Fibroblast of mammary gland (primary cell): Measurements from ENCODE around the gene UCP2.

Experiments used
- DNase-seq: peaks from one replicate; pipeline ENCODE4 v3.0.0-alpha.2; 2010; ENCODE audit warnings: low read depth
- H3K4me3 ChIP-seq: 2 replicates; pipeline ENCODE4 v1.5.1; 2011; ENCODE audit warnings: low read depth, mild to moderate bottlenecking, low read length, moderate library complexity; ENCODE audit not compliant: control insufficient read depth
- CTCF ChIP-seq: conservative IDR thresholded peaks from 2 replicates; pipeline ENCODE4 v1.5.1; 2011; ENCODE audit warnings: low read depth, low read length, inconsistent platforms; ENCODE audit not compliant: control insufficient read depth, insufficient read depth

Gene UCP2

GRCh38 chr11:74009675-74010305, 27.1 kb upstream of the UCP2 start:
- TF ChIP-seq CTCF: no peak
- DNase-seq: no peak
- H3K4me3 ChIP-seq: no peak overlapping the region

DNA sequence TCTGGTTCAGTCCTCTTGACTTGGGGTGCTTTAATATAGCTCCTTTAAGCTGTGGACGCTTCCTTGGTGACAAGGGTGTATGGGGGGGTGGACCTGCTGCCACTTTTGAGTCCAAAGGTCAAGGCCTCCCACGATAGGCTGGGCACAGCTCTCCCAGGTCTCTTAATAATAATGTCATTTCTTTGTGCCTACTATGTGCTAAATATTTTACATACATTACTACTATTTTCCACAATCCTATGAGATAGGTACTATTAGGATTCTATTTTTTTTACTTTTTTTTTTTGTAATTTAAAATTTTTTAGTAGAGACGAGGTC, 26.5 kb upstream of the UCP2 start:
- no peak overlapping the region for H3K4me3 ChIP-seq
- DNase-seq: no peak
- no peak for TF ChIP-seq CTCF

DNA sequence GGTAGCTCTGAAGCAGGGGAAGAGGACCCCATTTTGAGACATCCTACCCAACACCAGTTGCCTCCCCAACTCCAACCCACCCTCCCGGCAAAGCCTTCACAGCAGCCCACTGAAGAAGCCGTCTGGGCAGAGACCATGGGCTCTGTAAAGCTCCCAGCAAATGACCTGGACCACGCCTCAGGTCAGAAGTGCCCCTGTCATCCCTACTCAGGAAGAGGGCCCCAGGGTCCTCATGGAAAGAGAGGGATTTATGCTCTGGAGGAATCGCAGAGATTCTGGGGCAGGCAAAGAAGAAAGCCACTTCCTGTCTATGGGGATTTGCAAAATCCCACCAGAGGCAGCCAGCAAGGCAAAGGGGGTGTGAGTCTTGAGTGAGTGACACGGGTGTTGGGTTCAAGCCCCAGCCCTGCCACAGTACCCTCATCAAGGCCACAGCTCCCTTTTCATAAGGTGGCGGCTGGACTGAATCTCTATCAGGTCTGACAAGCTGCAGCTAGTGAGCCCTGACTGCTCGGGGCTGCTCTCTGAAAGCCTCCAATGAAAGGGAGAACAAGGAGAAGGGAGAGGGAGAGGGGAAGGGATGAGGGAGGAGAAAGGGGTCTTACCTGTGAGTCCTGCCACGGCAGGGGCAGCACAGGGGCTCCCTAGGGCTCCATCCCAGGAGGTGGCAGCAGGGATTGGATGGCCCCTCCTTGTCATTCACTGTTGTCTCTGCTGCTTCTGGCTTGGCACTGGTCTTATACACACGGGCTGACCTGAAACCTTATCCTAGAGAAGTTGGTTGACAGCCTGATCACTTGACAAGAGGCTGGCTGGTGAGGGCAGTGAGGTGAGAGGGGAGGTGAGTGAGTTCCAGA, 26.0 kb upstream of the UCP2 start, which contains the start of gene UCP3:
Gene UCP3 (minus strand): TSS at position 713 of the 857 bp plus-strand sequence. CDS start 2,043 bp downstream, outside the sequence.
- no peak within 1 kb of the TSS for H3K4me3 ChIP-seq
- no peak for DNase-seq
- no peak for TF ChIP-seq CTCF

DNA sequence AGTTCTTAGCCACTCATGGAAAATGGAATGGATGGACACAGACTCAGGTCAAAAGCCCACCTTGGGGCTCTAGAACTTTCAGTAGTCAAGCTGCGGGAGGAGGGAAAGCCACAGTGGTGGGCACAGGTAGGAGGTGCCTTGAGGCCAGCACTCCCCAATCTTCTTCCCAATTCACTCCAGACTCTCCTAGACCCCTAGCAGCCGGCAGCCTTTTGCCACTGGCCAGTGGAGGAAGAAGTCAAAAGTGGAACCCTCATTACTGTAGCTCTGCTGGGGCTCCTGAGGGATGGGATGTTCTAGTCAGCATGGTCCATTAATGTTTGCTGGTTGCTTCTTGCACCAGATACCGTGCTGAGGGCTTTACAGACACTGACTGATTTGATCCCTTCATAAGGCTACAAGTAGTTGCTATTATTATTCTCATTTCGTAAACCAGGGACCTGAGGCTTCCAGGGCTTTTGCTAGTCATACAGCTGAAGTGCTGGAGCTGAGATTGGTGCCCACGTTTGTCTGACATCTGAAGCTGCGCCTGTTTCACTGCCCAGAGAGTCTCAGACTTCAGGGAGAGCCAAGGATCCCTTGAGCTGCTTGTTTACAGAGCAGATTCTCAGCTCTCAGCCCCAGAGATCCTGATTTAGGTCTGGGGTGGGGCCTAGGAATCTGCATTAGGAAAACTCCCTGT, 25.2 kb upstream of the UCP2 start:
- no peak overlapping the region for H3K4me3 ChIP-seq
- TF ChIP-seq CTCF: no peak
- no peak for DNase-seq

- no peak for DNase-seq
- no peak overlapping the region for H3K4me3 ChIP-seq
- no peak for TF ChIP-seq CTCF
Measured at GRCh38 chr11:74006743-74007304, 24.2 kb upstream of the UCP2 start.

- H3K4me3 ChIP-seq: no peak overlapping the region
- DNase-seq: no peak
- TF ChIP-seq CTCF: no peak
Measured at GRCh38 chr11:74005721-74006517, 23.3 kb upstream of the UCP2 start.
